Pancreas (tissue), 10 donors: Measurements from ENCODE around the gene PRR16. TPM values are rescaled to one million over a fixed set of nuclear protein-coding genes. Genes with fewer than 3 reads are reported as not detected.

Experiments used
- ATAC-seq, 4 donors: fragments of 200-7000 bp; cut with Tn5 transposase; one replicate each; pipeline versions ENCODE4 v1.8.0 to v1.9.1; 2020; ENCODE audit warnings: mild to moderate bottlenecking in 4 of 4, moderate library complexity in 4 of 4
- DNase-seq, 6 donors: peaks; one replicate each; pipeline ENCODE4 v3.0.0-alpha.2; 2020
- FAIRE-seq: peaks from 2 replicates; lab custom pipeline; 2012; peaks lifted over from hg19 to GRCh38; lab: Jason Lieb, UNC
- H3K27ac ChIP-seq, 4 donors: fragments of 200-600 bp; sonication (generic); 1 replicate in 3 of 4; 2 replicates in 1 of 4; pipeline versions ENCODE4 v1.5.0 to v1.8.0; 2020
- H3K27me3 ChIP-seq, 4 donors: fragments of 200-600 bp; one replicate each; pipeline ENCODE4 v1.8.0; 2021
- H3K36me3 ChIP-seq, 3 donors: fragments of 200-600 bp; sonication (generic) in 1 of 3; one replicate each; pipeline versions ENCODE4 v1.5.0 to v1.8.0; 2020 to 2021
- H3K4me1 ChIP-seq, 3 donors: fragments of 200-600 bp; one replicate each; pipeline ENCODE4 v1.8.0; 2021
- H3K4me3 ChIP-seq, 4 donors: fragments of 200-600 bp; sonication (generic) in 2 of 4; one replicate each; pipeline versions ENCODE4 v1.5.0 to v1.8.0; 2020 to 2021
- H3K9me3 ChIP-seq, 4 donors: fragments of 200-600 bp; one replicate each; pipeline ENCODE4 v1.8.0; 2021
- WGBS, 2 donors: extraction: QIAGEN DNeasy Blood & Tissue Kit; methylation state at CpG; one replicate each; pipeline ENCODE4 v1.1.7; 2013; 5-methylcytosine and 5-hydroxymethylcytosine counted together
- intact Hi-C, 3 donors: fragments of 100-400 bp; cut with DNase I; formaldehyde crosslinking; loops; one replicate each; pipeline versions ENCODE4 v1.11.1 to v1.14.2; 2022
- polyA plus RNA-seq, 2 donors: library from polyadenylated mRNA; stranded (reverse); fragments of 200-250 nt; gene quantifications; one replicate each; pipeline ENCODE4 v1.2.3, GENCODE V29; 2013
- total RNA-seq, 6 donors: library from RNA; stranded (reverse); fragmentation: NEBNext Ultra II Directional in 4 of 6; extraction: Animal tissue kit (Norgen Biotek cat#: 25700) in 4 of 6; gene quantifications; one replicate each; pipeline versions ENCODE4 v1.2.1 to v1.2.4, GENCODE V29; 2021 to 2023
- TF ChIP-seq, protein P1 (sequence below), 4 donors: fragments of 200-600 bp; sonication (generic) in 3 of 4; IDR thresholded peaks; one replicate each; pipeline versions ENCODE4 v1.5.0 to v1.8.0; 2021; ENCODE audit warnings: antibody characterized with exemption in 4 of 4
- donor health status: healthy with polysubstance abuse.
- donor health status: DM: no; HTN: no; CAD: no; lungs with moderate emphysema.
- donor health status: DM: no; HTN: no; CAD: no.
- donor health status: control.
- donor health status: control.
- donor health status: Bipolar disorder and iron deficiency.
- donor health status: DM: yes; HTN: yes; CAD: no.
- donor health status: DM: no; HTN: no; CAD: no.
- donor health status: DM: no; HTN: no; CAD: no.
- donor health status: DM: yes; HTN: yes; CAD: no.

The PRR16 gene
- total and polyA plus RNA-seq, 8 donors: 0.19 to 2.5 (median 0.56) TPM

GRCh38 chr5:120684749-120685415, 220.8 kb downstream of the PRR16 start:
- DNase-seq (no peak), ATAC-seq (no peak), FAIRE-seq (no peak)
- no peak overlapping the region for H3K4me3 ChIP-seq
- no peaks in the 10 kb centered on the region for H3K36me3 ChIP-seq
- H3K27ac ChIP-seq: no peak overlapping the region
- intact Hi-C loops: no loop called here
- no peaks in the 10 kb centered on the region for H3K9me3 ChIP-seq
- H3K27me3 ChIP-seq: no peaks in the 10 kb centered on the region
- H3K4me1 ChIP-seq: no peaks in the 10 kb centered on the region
- TF ChIP-seq, protein P1, sequence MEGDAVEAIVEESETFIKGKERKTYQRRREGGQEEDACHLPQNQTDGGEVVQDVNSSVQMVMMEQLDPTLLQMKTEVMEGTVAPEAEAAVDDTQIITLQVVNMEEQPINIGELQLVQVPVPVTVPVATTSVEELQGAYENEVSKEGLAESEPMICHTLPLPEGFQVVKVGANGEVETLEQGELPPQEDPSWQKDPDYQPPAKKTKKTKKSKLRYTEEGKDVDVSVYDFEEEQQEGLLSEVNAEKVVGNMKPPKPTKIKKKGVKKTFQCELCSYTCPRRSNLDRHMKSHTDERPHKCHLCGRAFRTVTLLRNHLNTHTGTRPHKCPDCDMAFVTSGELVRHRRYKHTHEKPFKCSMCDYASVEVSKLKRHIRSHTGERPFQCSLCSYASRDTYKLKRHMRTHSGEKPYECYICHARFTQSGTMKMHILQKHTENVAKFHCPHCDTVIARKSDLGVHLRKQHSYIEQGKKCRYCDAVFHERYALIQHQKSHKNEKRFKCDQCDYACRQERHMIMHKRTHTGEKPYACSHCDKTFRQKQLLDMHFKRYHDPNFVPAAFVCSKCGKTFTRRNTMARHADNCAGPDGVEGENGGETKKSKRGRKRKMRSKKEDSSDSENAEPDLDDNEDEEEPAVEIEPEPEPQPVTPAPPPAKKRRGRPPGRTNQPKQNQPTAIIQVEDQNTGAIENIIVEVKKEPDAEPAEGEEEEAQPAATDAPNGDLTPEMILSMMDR (IDR thresholded peaks at IDR 0.05): no peak
- WGBS, 2 donors: 48 to 59% methylated on average over 2 of the region's 2 CpGs

DNA sequence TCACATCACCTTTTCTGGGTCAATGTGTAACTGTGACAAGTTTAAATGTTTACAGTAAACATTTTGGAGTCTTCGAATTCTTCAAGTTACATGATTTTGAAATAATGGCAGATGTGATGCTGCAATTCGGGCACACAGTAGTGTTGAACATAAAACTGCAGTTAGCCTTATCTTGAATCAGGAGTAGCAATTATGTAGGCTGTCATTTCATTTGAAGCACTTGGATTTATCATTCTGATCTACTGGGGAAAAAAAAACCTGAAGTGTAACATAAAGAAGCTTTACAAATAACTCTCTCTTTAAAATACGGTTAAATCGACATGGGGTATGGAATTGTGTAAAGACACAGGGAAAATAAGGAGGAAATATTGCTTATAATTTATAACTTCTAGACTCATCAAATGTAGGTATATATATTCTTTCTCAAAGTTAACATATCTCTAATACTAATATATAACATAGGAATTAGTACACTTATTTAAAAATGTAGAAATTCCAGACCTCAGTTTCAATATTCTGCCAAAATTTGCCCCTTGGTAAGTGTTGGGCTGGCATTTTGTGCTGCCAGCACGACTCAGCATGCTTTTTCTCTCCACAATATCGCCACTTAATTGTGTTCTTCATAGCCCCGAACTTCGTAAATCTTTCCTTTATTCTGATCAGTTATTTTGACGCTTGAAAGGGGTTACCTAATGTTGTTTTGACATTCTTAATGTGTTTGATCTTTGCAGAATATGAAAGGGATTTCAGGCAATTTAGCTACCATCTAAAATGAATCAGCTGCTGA, 226.7 kb downstream of the PRR16 start:
- no peak for FAIRE-seq
- TF ChIP-seq, protein P1 (IDR thresholded peaks at IDR 0.05): no peak
- H3K27me3 ChIP-seq: no peaks in the 10 kb centered on the region
- no peak overlapping the region for H3K4me3 ChIP-seq
- ATAC-seq: no peak
- 54 to 61% methylated on average over 9 of the region's 9 CpGs for WGBS, 2 donors
- H3K9me3 ChIP-seq: no peaks in the 10 kb centered on the region
- no peak overlapping the region for H3K27ac ChIP-seq
- no peaks in the 10 kb centered on the region for H3K4me1 ChIP-seq
- no peak for DNase-seq
- intact Hi-C loops: no loop called here
- no peaks in the 10 kb centered on the region for H3K36me3 ChIP-seq

DNA sequence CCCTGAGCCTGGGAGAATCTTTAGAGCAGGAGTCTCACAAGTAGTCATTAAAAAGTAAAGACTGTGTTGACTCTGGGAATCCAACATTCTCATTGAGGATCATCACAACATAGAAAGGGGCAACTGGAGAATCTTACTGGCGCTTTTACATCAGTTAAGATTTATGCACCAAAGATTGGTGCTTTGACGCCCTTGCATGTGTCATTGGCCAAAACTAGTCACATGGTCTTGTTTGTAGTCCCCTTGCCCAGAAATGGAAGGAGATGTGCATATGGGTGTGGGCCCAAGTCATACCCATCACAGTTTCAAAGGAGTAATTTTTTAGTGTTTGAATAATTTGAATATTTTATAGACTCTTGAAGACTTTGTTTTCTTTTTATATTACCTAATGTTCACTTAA, 228.2 kb downstream of the PRR16 start:
- intact Hi-C loops: no loop called here
- FAIRE-seq (no peak), DNase-seq (no peak), ATAC-seq (no peak)
- Histone ChIP-seq H3K9me3 (no peaks in the 10 kb centered on the region), H3K36me3 (no peaks in the 10 kb centered on the region), H3K27ac (no peak overlapping the region), H3K4me3 (no peak overlapping the region), H3K4me1 (no peaks in the 10 kb centered on the region), H3K27me3 (no peaks in the 10 kb centered on the region)
- WGBS, 2 donors: 56 to 63% methylated on average over 2 of the region's 2 CpGs
- TF ChIP-seq, protein P1 (IDR thresholded peaks at IDR 0.05): no peak

- ATAC-seq (no peak), DNase-seq (no peak), FAIRE-seq (no peak)
- H3K36me3 ChIP-seq: no peaks in the 10 kb centered on the region
- intact Hi-C loops: no loop called here
- no peaks in the 10 kb centered on the region for H3K27me3 ChIP-seq
- TF ChIP-seq, protein P1 (IDR thresholded peaks at IDR 0.05): no peak
- H3K9me3 ChIP-seq: no peaks in the 10 kb centered on the region
- WGBS, 2 donors: 53 to 68% methylated on average over 4 of the region's 4 CpGs
- H3K4me1 ChIP-seq: no peaks in the 10 kb centered on the region
- H3K27ac ChIP-seq: no peak overlapping the region
- H3K4me3 ChIP-seq: no peak overlapping the region
These were observed 231.3 kb downstream of the PRR16 start for GRCh38 chr5:120695368-120695880.
